Stimulated activated memory B cell treated with anti-CD40 and anti-IgM and Interleukin-4, amounts not matched to agents 10 μg/mL and 1 μg/mL and 100 μg/mL, for 72 hours (primary cell): Measurements from ENCODE around the gene RASGRP2.

Experiments used
- ATAC-seq: fragments of 150-1000 bp; cut with Tn5 transposase; 2 replicates; pipeline ENCODE4 v1.10.0; 2021
- H3K27ac Mint-ChIP-seq: one replicate; pipeline ENCODE4 v1.8.0; 2022; ENCODE audit warnings: mild to moderate bottlenecking, mixed read lengths
- H3K27me3 Mint-ChIP-seq: one replicate; pipeline ENCODE4 v1.8.0; 2022; ENCODE audit warnings: mixed read lengths
- H3K36me3 Mint-ChIP-seq: one replicate; pipeline ENCODE4 v1.8.0; 2022; ENCODE audit warnings: mixed read lengths
- H3K4me1 Mint-ChIP-seq: one replicate; pipeline ENCODE4 v1.8.0; 2022; ENCODE audit warnings: mixed read lengths
- H3K4me3 Mint-ChIP-seq: one replicate; pipeline ENCODE4 v1.8.0; 2022; ENCODE audit warnings: mild to moderate bottlenecking, moderate library complexity, mixed read lengths
- H3K9me3 Mint-ChIP-seq: one replicate; pipeline ENCODE4 v1.8.0; 2022; ENCODE audit warnings: mixed read lengths

The RASGRP2 gene

GRCh38 chr11:64777449-64778222 lies 33.7 kb upstream of the RASGRP2 start:
- Mint-ChIP-seq H3K4me1 (peaks cover 70% of the 10 kb centered on the region), H3K4me3 (peak overlapping the region; percentile 95), H3K27me3 (no peaks in the 10 kb centered on the region), H3K9me3 (no peaks in the 10 kb centered on the region), H3K36me3 (peaks cover 51% of the 10 kb centered on the region), H3K27ac (peak overlapping the region; percentile 100)
- peak; percentile 41 for ATAC-seq

- ATAC-seq = no peak
- no peaks in the 10 kb centered on the region for H3K9me3 Mint-ChIP-seq
- peaks cover 71% of the 10 kb centered on the region for H3K4me1 Mint-ChIP-seq
- peaks cover 59% of the 10 kb centered on the region for H3K36me3 Mint-ChIP-seq
- peak overlapping the region; percentile 95 for H3K4me3 Mint-ChIP-seq
- H3K27ac Mint-ChIP-seq = peak overlapping the region; percentile 87
- H3K27me3 Mint-ChIP-seq = no peaks in the 10 kb centered on the region
These were observed 32.9 kb upstream of the RASGRP2 start for GRCh38 chr11:64776875-64777274.

- H3K4me1 Mint-ChIP-seq = peaks cover 76% of the 10 kb centered on the region
- peak overlapping the region; percentile 87 for H3K27ac Mint-ChIP-seq
- H3K9me3 Mint-ChIP-seq = no peaks in the 10 kb centered on the region
- H3K27me3 Mint-ChIP-seq = no peaks in the 10 kb centered on the region
- H3K36me3 Mint-ChIP-seq = peaks cover 63% of the 10 kb centered on the region
- H3K4me3 Mint-ChIP-seq = peak overlapping the region; percentile 95
- ATAC-seq = no peak
These were observed 32.5 kb upstream of the RASGRP2 start for GRCh38 chr11:64776425-64776824.

DNA sequence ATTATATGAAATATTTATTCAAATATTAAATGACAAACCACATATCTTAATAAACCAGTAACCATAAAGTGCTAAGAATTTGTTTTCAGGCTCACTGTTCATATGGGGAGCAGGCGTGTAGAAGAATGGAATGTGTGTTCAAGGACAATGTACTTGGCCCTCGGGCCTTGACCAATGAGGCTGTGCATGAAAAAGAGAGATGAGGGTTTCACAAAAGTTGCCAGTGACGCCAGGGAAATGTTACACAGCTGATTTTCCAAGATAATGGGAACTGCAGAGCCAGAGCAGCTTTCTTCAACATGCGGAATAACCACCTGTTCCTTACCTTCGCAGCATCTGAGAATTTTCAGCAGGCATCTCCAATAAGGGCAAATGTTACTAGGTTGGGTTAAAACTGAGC lies 30.2 kb upstream of the RASGRP2 start:
- peaks cover 79% of the 10 kb centered on the region for H3K36me3 Mint-ChIP-seq
- peaks cover 78% of the 10 kb centered on the region for H3K4me1 Mint-ChIP-seq
- ATAC-seq = no peak
- H3K27me3 Mint-ChIP-seq = no peaks in the 10 kb centered on the region
- peak overlapping the region; percentile 26 for H3K4me3 Mint-ChIP-seq
- no peaks in the 10 kb centered on the region for H3K9me3 Mint-ChIP-seq
- no peak overlapping the region for H3K27ac Mint-ChIP-seq

DNA sequence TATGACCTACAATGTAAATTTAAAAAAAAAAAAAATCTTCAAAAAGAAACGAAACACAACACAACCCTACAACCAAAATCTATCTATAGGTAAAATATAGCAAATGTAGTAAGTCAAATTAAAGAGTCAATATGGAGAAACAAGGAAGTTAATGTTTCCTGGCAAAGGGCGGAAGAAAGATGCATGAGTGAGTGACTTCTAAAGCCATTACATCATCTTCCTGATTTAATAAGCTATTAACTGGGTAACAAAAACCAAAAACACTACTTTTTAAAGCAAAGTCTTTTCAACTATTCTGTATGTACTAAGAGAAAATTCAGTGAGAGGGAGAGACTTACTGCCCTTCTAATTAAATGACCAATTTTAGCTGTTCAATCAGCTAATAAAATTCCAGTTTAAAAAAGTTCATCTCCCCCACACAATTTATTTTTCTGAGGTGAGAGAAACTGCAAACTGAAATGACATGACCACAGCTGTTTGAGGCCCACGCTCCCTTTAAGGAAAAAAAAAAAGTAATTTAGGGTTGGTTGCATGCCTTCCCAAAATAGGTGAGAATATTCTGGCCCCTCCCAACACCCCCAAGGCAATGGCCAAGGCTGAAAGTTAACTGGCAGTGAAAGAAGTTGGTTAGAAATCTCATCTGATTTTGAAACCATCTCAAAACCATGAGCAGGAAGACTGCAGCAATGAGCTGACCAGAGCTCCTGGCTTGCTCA lies 28.5 kb upstream of the RASGRP2 start:
- H3K9me3 Mint-ChIP-seq = no peaks in the 10 kb centered on the region
- H3K27ac Mint-ChIP-seq = peak overlapping the region; percentile 90
- H3K4me3 Mint-ChIP-seq = peak overlapping the region; percentile 74
- H3K4me1 Mint-ChIP-seq = peaks cover 93% of the 10 kb centered on the region
- peaks cover 94% of the 10 kb centered on the region for H3K36me3 Mint-ChIP-seq
- no peaks in the 10 kb centered on the region for H3K27me3 Mint-ChIP-seq
- ATAC-seq = peak; percentile 54

DNA sequence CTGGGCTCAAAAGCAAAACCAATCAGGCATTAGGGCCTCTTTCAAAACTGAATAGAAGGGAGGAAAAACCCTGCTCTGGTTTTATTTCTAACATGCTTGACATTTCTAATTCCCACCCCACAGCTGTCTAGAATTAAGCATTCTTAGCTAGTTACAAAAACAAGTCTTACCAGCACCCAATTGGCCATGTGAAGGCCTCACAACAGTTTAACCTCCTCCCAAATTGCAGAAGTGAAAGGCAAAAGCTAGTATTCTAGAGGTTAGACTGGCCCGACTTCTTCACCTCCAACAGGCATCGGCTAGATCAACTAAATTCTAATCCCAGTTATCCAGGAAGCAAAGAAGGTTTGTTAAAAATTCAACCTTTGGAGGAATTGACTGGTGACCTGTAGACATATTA lies 27.9 kb upstream of the RASGRP2 start:
- H3K4me1 Mint-ChIP-seq = peaks cover 93% of the 10 kb centered on the region
- peak overlapping the region; percentile 90 for H3K27ac Mint-ChIP-seq
- peak overlapping the region; percentile 74 for H3K4me3 Mint-ChIP-seq
- no peaks in the 10 kb centered on the region for H3K27me3 Mint-ChIP-seq
- H3K36me3 Mint-ChIP-seq = peaks cover 93% of the 10 kb centered on the region
- peak; percentile 94 for ATAC-seq
- H3K9me3 Mint-ChIP-seq = no peaks in the 10 kb centered on the region

DNA sequence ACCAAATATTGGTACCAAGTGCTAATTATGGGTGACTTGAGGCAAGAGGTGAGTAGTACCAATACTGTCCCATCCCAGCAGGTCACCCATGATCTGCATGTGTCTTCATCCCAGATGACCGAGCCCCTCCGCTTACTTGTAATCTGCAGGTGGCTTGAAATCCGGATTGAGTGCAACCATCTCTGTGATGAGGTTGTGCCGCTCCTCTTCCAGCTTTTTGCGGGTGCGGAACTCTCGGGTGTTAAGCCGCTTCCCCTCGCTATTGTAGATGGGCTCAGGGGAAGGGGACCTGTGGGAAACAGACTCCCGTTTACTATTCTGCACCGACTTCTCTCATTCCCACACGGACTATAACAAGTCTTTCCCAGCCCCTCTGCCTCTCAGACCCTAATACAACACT lies 26.2 kb upstream of the RASGRP2 start:
- no peak for ATAC-seq
- peaks cover 93% of the 10 kb centered on the region for H3K4me1 Mint-ChIP-seq
- H3K36me3 Mint-ChIP-seq = peaks cover 92% of the 10 kb centered on the region
- H3K27me3 Mint-ChIP-seq = no peaks in the 10 kb centered on the region
- H3K9me3 Mint-ChIP-seq = no peaks in the 10 kb centered on the region
- no peak overlapping the region for H3K4me3 Mint-ChIP-seq
- H3K27ac Mint-ChIP-seq = peak overlapping the region; percentile 90

DNA sequence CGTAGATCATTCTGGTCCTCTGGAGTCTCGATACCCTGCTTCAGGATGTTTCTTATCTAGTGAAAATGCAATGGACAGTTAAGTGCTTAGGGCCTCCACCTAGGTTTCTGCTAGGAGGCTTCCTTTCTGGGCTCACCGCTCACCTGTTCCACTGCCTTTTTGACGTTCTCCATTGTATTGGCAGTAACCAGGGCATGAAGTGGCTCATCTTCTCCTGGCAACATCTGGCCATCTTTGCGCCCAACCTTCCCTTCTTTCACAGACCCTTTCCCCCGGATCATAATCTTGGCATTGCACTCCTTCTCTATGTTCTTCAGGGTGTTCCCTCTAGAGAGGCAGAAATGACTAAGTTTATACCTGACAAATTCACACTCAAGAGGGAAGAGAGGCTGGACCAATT lies 25.3 kb upstream of the RASGRP2 start:
- Mint-ChIP-seq H3K9me3 (no peaks in the 10 kb centered on the region), H3K36me3 (peaks cover 93% of the 10 kb centered on the region), H3K27me3 (no peaks in the 10 kb centered on the region), H3K4me1 (peaks cover 93% of the 10 kb centered on the region), H3K27ac (peak overlapping the region; percentile 67), H3K4me3 (no peak overlapping the region)
- ATAC-seq = no peak

DNA sequence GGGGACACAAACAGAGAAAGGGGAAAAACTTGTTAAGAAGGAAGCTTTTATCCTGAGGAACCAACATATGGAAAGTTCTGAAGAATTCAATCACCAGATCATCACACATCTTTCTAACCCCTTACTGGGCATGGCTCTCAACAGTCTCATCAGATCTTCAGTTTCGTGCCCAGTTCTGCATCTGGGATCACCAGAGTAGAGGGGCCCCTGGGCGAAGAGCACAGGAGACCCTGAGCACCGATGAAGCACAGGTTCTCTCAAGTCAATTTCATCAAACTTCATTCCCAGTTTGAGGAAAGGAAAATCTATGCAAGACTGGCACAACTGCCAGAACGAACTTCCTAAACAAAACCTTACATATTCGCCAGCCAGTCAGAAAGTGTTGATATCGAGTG lies 24.4 kb upstream of the RASGRP2 start:
- peaks cover 87% of the 10 kb centered on the region for H3K36me3 Mint-ChIP-seq
- peak overlapping the region; percentile 69 for H3K27ac Mint-ChIP-seq
- ATAC-seq = no peak
- no peak overlapping the region for H3K4me3 Mint-ChIP-seq
- peaks cover 95% of the 10 kb centered on the region for H3K4me1 Mint-ChIP-seq
- no peaks in the 10 kb centered on the region for H3K27me3 Mint-ChIP-seq
- no peaks in the 10 kb centered on the region for H3K9me3 Mint-ChIP-seq

GRCh38 chr11:64767344-64768299 lies 23.7 kb upstream of the RASGRP2 start:
- H3K9me3 Mint-ChIP-seq = no peaks in the 10 kb centered on the region
- H3K4me1 Mint-ChIP-seq = peaks cover 95% of the 10 kb centered on the region
- H3K4me3 Mint-ChIP-seq = no peak overlapping the region
- H3K27ac Mint-ChIP-seq = peak overlapping the region; percentile 69
- no peak for ATAC-seq
- H3K27me3 Mint-ChIP-seq = no peaks in the 10 kb centered on the region
- peaks cover 84% of the 10 kb centered on the region for H3K36me3 Mint-ChIP-seq

DNA sequence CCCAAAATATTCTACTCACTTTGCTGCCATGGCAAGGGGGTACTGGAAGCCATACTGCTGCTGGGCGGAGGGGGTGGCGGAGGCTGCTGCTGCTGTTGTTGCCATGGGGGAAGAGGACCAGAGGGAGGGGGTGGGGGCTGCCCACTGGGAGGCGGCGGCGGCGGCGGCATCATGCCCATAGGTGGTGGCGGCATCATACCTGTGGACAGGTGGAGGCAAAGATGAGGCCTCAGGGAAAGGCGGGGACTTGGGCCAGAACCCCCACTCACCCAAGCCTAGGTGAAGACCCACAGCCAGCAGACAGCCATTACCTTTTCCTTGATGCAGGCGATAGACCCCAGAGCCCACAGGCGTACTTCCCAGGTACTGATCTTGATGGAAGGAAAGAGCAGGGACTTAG lies 22.9 kb upstream of the RASGRP2 start:
- ATAC-seq = no peak
- Mint-ChIP-seq H3K4me3 (no peak overlapping the region), H3K4me1 (peaks cover 95% of the 10 kb centered on the region), H3K9me3 (no peaks in the 10 kb centered on the region), H3K27ac (peak overlapping the region; percentile 57), H3K27me3 (no peaks in the 10 kb centered on the region), H3K36me3 (peaks cover 80% of the 10 kb centered on the region)

DNA sequence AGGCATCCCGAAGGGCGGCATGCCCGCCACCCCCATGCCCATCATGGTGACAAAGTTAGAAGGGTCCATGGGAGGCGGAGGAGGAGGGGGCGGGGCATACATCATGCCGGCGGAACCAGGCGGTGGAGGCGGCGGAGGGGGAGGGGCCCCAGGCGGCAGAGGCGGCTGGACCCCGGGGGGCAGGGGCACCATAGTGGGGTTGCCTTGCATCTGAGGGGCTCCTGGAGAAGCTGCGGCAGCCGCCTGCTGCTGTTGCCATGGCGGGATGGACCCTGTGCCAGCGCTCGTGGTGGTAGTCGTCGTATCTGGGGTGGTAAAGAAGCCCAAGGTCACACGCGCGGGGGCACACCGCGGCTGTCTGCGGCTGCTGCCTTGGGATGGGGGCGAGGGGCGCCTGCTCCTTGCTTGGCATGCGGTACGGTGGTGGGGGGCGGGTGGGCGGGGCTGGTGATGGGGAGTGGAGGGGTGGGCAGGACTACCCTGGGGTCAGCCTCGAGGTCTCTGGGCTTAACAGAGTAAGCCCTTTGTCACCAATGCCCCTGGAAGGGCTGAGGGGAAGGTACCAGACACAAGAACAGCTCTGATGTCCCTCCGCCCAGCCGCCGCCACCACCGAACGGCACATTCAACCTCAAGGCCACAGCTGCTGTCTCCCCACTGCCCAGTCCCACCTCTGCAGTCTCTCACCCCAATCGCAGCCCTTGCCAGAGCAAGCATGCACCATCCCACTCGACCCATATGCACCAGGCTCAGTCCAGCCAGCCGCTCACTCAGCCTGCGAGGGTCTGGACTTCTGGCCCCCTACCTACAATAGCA lies 22.1 kb upstream of the RASGRP2 start:
- ATAC-seq = no peak
- peaks cover 97% of the 10 kb centered on the region for H3K4me1 Mint-ChIP-seq
- H3K4me3 Mint-ChIP-seq = peak overlapping the region; percentile 54
- H3K36me3 Mint-ChIP-seq = peaks cover 73% of the 10 kb centered on the region
- peak overlapping the region; percentile 57 for H3K27ac Mint-ChIP-seq
- no peaks in the 10 kb centered on the region for H3K9me3 Mint-ChIP-seq
- H3K27me3 Mint-ChIP-seq = no peaks in the 10 kb centered on the region

- peaks cover 97% of the 10 kb centered on the region for H3K4me1 Mint-ChIP-seq
- H3K27me3 Mint-ChIP-seq = no peaks in the 10 kb centered on the region
- H3K4me3 Mint-ChIP-seq = peak overlapping the region; percentile 66
- H3K9me3 Mint-ChIP-seq = no peaks in the 10 kb centered on the region
- no peak for ATAC-seq
- H3K36me3 Mint-ChIP-seq = peaks cover 66% of the 10 kb centered on the region
- peak overlapping the region; percentile 85 for H3K27ac Mint-ChIP-seq
These were observed 21.4 kb upstream of the RASGRP2 start for GRCh38 chr11:64765291-64765850.

- no peaks in the 10 kb centered on the region for H3K9me3 Mint-ChIP-seq
- no peak for ATAC-seq
- peaks cover 100% of the 10 kb centered on the region for H3K4me1 Mint-ChIP-seq
- H3K4me3 Mint-ChIP-seq = peak overlapping the region; percentile 66
- H3K36me3 Mint-ChIP-seq = peaks cover 66% of the 10 kb centered on the region
- peak overlapping the region; percentile 85 for H3K27ac Mint-ChIP-seq
- no peaks in the 10 kb centered on the region for H3K27me3 Mint-ChIP-seq
These were observed 20.8 kb upstream of the RASGRP2 start for GRCh38 chr11:64764753-64765152.
